Neuronal stem cell (in vitro differentiated cells): ENCODE results near the gene KRTAP3-3.

ENCODE experiments used
- DNase-seq: peaks from one replicate; pipeline ENCODE4 v3.0.0-alpha.2; 2013; ENCODE audit warnings: low spot score
- H2AFZ ChIP-seq: one replicate; pipeline ENCODE4 v1.6.1; 2013; ENCODE audit warnings: mild to moderate bottlenecking, low read length, inconsistent platforms
- H2AK5ac ChIP-seq: 2 replicates; pipeline ENCODE4 v1.6.1; 2013; ENCODE audit warnings: low read depth, mild to moderate bottlenecking, inconsistent platforms, low read length, moderate library complexity, mixed read lengths
- H2BK120ac ChIP-seq: 2 replicates; pipeline ENCODE4 v1.6.1; 2013; ENCODE audit warnings: low read depth, mild to moderate bottlenecking, inconsistent platforms, low read length, moderate library complexity, mixed read lengths
- H2BK12ac ChIP-seq: one replicate; pipeline ENCODE4 v1.6.1; 2013; ENCODE audit warnings: low read length, inconsistent platforms
- H2BK15ac ChIP-seq: 2 replicates; pipeline ENCODE4 v1.6.1; 2013; ENCODE audit warnings: mild to moderate bottlenecking, low read length, inconsistent platforms, mixed read lengths
- H2BK5ac ChIP-seq: one replicate; pipeline ENCODE4 v1.6.1; 2013; ENCODE audit warnings: inconsistent platforms, mild to moderate bottlenecking, low read length, moderate library complexity
- H3K14ac ChIP-seq: one replicate; pipeline ENCODE4 v1.6.1; 2013; ENCODE audit warnings: low read length, inconsistent platforms
- H3K18ac ChIP-seq: 2 replicates; pipeline ENCODE4 v1.6.1; 2013; ENCODE audit warnings: low read length, inconsistent platforms
- H3K23ac ChIP-seq: 2 replicates; pipeline ENCODE4 v1.6.1; 2013; ENCODE audit warnings: low read depth, mild to moderate bottlenecking, mixed read lengths, low read length, inconsistent platforms; ENCODE audit not compliant: poor library complexity
- H3K27ac ChIP-seq: replicated peaks from 3 replicates; pipeline ENCODE4 v1.5.1; 2013; ENCODE audit warnings: low read length, inconsistent platforms
- H3K27me3 ChIP-seq, 3 experiments: 2 replicates each; pipeline ENCODE4 v1.6.1; 2013; ENCODE audit warnings: low read length in 3 of 3, mild to moderate bottlenecking in 2 of 3, inconsistent platforms in 1 of 3, low read depth in 1 of 3, mixed read lengths in 1 of 3, moderate library complexity in 1 of 3; ENCODE audit not compliant: control insufficient read depth in 3 of 3, insufficient read depth in 3 of 3
- H3K36me3 ChIP-seq, 2 donors: replicated peaks in 1 of 2; 2 replicates each; pipeline ENCODE4 v1.6.1; 2013; ENCODE audit warnings: low read length in 2 of 2; ENCODE audit not compliant: control insufficient read depth in 2 of 2, insufficient read depth in 2 of 2
- H3K4ac ChIP-seq: 2 replicates; pipeline ENCODE4 v1.6.1; 2013; ENCODE audit warnings: inconsistent platforms, mild to moderate bottlenecking, low read length, moderate library complexity
- H3K4me1 ChIP-seq, 2 donors: 1 replicate in 1 of 2; 2 replicates in 1 of 2; pipeline ENCODE4 v1.6.1; 2013; ENCODE audit warnings: low read length in 2 of 2, low read depth in 1 of 2; ENCODE audit not compliant: control insufficient read depth in 2 of 2, insufficient read depth in 1 of 2
- H3K4me2 ChIP-seq: one replicate; pipeline ENCODE4 v1.6.1; 2013; ENCODE audit warnings: mild to moderate bottlenecking, low read length, inconsistent platforms; ENCODE audit not compliant: insufficient read depth, poor library complexity, severe bottlenecking
- H3K4me3 ChIP-seq, 2 donors: 2 replicates each; pipeline ENCODE4 v1.5.1; 2013; ENCODE audit warnings: low read length in 2 of 2, mild to moderate bottlenecking in 2 of 2, inconsistent platforms in 1 of 2, moderate library complexity in 1 of 2
- H3K79me1 ChIP-seq: one replicate; pipeline ENCODE4 v1.6.1; 2013; ENCODE audit warnings: low read depth, mild to moderate bottlenecking, inconsistent platforms, low read length, moderate library complexity
- H3K9ac ChIP-seq: one replicate; pipeline ENCODE4 v1.6.1; 2013; ENCODE audit warnings: mild to moderate bottlenecking, low read depth, low read length, inconsistent platforms; ENCODE audit not compliant: poor library complexity
- H3K9me3 ChIP-seq, 2 donors: replicated peaks in 1 of 2; 2 replicates each; pipeline versions ENCODE3 to v1.6.1; 2013; ENCODE audit warnings: low read length in 2 of 2, mild to moderate bottlenecking in 2 of 2, inconsistent platforms in 1 of 2, low read depth in 1 of 2, mixed read lengths in 1 of 2, moderate library complexity in 1 of 2; ENCODE audit not compliant: control insufficient read depth in 2 of 2, insufficient read depth in 1 of 2
- H4K8ac ChIP-seq: one replicate; pipeline ENCODE4 v1.6.1; 2013; ENCODE audit warnings: low read depth, mild to moderate bottlenecking, inconsistent platforms, low read length, moderate library complexity
- H4K91ac ChIP-seq: one replicate; pipeline ENCODE4 v1.6.1; 2013; ENCODE audit warnings: low read length, low read depth, mild to moderate bottlenecking, inconsistent platforms; ENCODE audit not compliant: poor library complexity
- WGBS, 2 donors: extraction: QIAGEN DNeasy Blood & Tissue Kit; methylation state at CpG; one replicate each; pipeline ENCODE4 v1.1.7; 2013; ENCODE audit warnings: missing lambda C conversion rate in 2 of 2, mixed read lengths in 1 of 2; ENCODE audit not compliant: insufficient read length in 2 of 2, insufficient replicate concordance in 1 of 2; ENCODE audit errors: extremely low coverage in 2 of 2; 5-methylcytosine and 5-hydroxymethylcytosine counted together

KRTAP3-3 gene

GRCh38 chr17:40975516-40975915 lies 18.4 kb downstream of the KRTAP3-3 start:
- Histone ChIP-seq H3K27me3 (peaks cover 0 to 2% (median 0%) of the 10 kb centered on the region in 3 experiments), H3K4me1 (peaks cover 0 to 7% of the 10 kb centered on the region in 2 donors), H3K9me3 (no peaks in the 10 kb centered on the region), H3K14ac (no peak overlapping the region), H2BK12ac (no peak overlapping the region), H3K4me3 (no peak overlapping the region), H2BK5ac (no peak overlapping the region), H4K8ac (no peak overlapping the region), H3K79me1 (no peaks in the 10 kb centered on the region), H2AK5ac (no peak overlapping the region), H2AFZ (no peak overlapping the region), H3K27ac (no peak overlapping the region), H4K91ac (no peak overlapping the region), H3K18ac (no peak overlapping the region), H2BK120ac (no peak overlapping the region), H3K4ac (no peak overlapping the region), H3K4me2 (no peak overlapping the region), H2BK15ac (no peak overlapping the region), H3K36me3 (peaks cover 0 to 1% of the 10 kb centered on the region in 2 donors), H3K23ac (no peak overlapping the region), H3K9ac (no peak overlapping the region)
- no peak for DNase-seq

DNA sequence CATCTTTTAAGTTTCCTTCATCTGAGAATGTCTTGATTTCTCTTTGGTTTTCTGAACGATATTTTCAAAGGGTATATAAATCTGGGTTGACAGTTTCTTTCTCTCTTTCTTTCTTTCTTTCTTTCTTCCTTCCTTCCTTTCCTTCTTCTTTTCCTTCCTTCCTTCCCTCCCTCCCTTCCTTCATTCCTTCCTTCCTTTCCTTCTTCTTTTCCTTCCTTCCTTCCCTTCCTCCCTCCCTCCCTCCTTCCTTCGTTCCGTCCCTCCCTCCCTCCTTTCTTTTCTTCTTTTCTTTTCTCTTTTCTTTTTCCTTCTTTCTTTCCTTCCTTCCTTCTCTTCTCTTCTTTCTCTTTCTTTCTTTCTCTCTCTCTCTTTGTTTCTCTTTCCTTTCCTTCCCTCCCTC lies 19.6 kb downstream of the KRTAP3-3 start:
- no peak overlapping the region for H3K18ac ChIP-seq

GRCh38 chr17:40967582-40967981 lies 26.4 kb downstream of the KRTAP3-3 start:
- H3K14ac ChIP-seq = no peak overlapping the region
- no peaks in the 10 kb centered on the region for H3K4me1 ChIP-seq
- no peaks in the 10 kb centered on the region for H3K79me1 ChIP-seq
- H3K27ac ChIP-seq = no peak overlapping the region
- no peak overlapping the region for H2AFZ ChIP-seq
- H3K27me3 ChIP-seq = peaks cover 0 to 2% (median 0%) of the 10 kb centered on the region in 3 experiments
- H3K36me3 ChIP-seq = peaks cover 0 to 1% of the 10 kb centered on the region in 2 donors
- no peak overlapping the region for H4K8ac ChIP-seq
- no peak overlapping the region for H2BK120ac ChIP-seq
- no peak for DNase-seq
- H3K9me3 ChIP-seq = no peaks in the 10 kb centered on the region
- H2BK15ac ChIP-seq = no peak overlapping the region
- no peak overlapping the region for H3K4me3 ChIP-seq
- H2AK5ac ChIP-seq = no peak overlapping the region
- H3K4ac ChIP-seq = no peak overlapping the region
- H3K9ac ChIP-seq = no peak overlapping the region
- H3K23ac ChIP-seq = no peak overlapping the region
- no peak overlapping the region for H2BK5ac ChIP-seq
- H3K18ac ChIP-seq = no peak overlapping the region
- no peak overlapping the region for H4K91ac ChIP-seq
- H3K4me2 ChIP-seq = no peak overlapping the region
- no peak overlapping the region for H2BK12ac ChIP-seq
- WGBS, 2 donors = no CpG with 5 or more reads among the region's 1 CpG

More for the DNA sequence above, 19.6 kb downstream of the KRTAP3-3 start:
- Histone ChIP-seq H3K36me3 (peaks cover 0 to 1% of the 10 kb centered on the region in 2 donors), H2BK15ac (no peak overlapping the region), H3K23ac (no peak overlapping the region), H3K27ac (no peak overlapping the region), H2BK5ac (no peak overlapping the region), H3K9me3 (no peaks in the 10 kb centered on the region), H3K27me3 (peaks cover 0 to 2% (median 0%) of the 10 kb centered on the region in 3 experiments), H3K4me1 (peaks cover 0 to 2% of the 10 kb centered on the region in 2 donors), H2BK120ac (no peak overlapping the region), H3K14ac (no peak overlapping the region), H3K9ac (no peak overlapping the region), H2BK12ac (no peak overlapping the region), H3K4ac (no peak overlapping the region), H2AFZ (no peak overlapping the region), H4K8ac (no peak overlapping the region), H4K91ac (no peak overlapping the region), H3K79me1 (no peaks in the 10 kb centered on the region), H2AK5ac (no peak overlapping the region), H3K4me2 (no peak overlapping the region), H3K4me3 (no peak overlapping the region)
- WGBS, 2 donors = 100% methylated on average over 2 of the region's 3 CpGs; no CpG with 5 or more reads in 1 of the 2 donors
- no peak for DNase-seq

DNA sequence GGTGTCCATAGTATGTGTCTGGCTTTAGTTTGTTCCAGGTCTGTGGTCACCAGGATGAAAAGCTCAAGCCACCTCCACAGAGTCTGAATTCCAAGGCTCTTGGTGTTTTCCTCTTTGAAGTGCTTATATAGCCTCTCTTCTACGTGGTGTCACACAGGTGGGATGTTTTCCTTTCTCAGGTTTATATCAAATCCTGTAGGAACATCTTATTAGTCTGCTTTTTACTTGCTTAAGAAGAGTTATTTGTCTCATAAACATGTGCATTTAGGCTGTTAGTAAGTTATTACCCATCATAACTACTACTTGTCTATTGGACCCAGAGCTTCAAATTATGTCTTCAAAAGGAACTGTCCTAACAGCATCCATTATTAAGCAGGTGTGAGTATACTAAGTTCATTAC lies 27.1 kb downstream of the KRTAP3-3 start, which contains the start of gene KRT39:
Gene KRT39 (minus strand): TSS at position 101 of the 400 bp plus-strand sequence. CDS start 92 bp downstream, at position 9.
- Histone ChIP-seq H2BK120ac (no peak within 1 kb of the TSS), H3K4me1 (no peaks in the 10 kb centered on the region), H3K4me2 (no peak within 1 kb of the TSS), H4K91ac (no peak within 1 kb of the TSS), H3K18ac (no peak within 1 kb of the TSS), H3K79me1 (no peaks in the 10 kb centered on the region), H3K27ac (no peak within 1 kb of the TSS), H3K27me3 (no peaks in the 10 kb centered on the region), H3K9me3 (no peaks in the 10 kb centered on the region), H2BK12ac (no peak within 1 kb of the TSS), H2AFZ (no peak within 1 kb of the TSS), H3K4ac (no peak within 1 kb of the TSS), H4K8ac (no peak within 1 kb of the TSS), H2BK15ac (no peak within 1 kb of the TSS), H2AK5ac (no peak within 1 kb of the TSS), H3K36me3 (no peaks in the 10 kb centered on the region), H3K4me3 (no peak within 1 kb of the TSS), H3K9ac (no peak within 1 kb of the TSS), H3K14ac (no peak within 1 kb of the TSS), H3K23ac (no peak within 1 kb of the TSS), H2BK5ac (no peak within 1 kb of the TSS)
- no CpG with 5 or more reads among the region's 1 CpG for WGBS, 2 donors
- no peak for DNase-seq
